ENCODE results near the gene LRP1B. TPM values are rescaled to one million over a fixed set of nuclear protein-coding genes. Genes with fewer than 3 reads are reported as not detected.

Gene LRP1B
- total RNA-seq, 1 donor from 2014 or later: not detected

GRCh38 chr2:141959941-141960340 is 170.9 kb downstream of the LRP1B start:
- no peak for TF ChIP-seq CTCF (IDR thresholded peaks at IDR 0.05)
- Mint-ChIP-seq H3K4me3 (no peak overlapping the region), H3K9me3 (no peaks in the 10 kb centered on the region), H3K27ac (no peak overlapping the region), H3K36me3 (ENCODE audit: low read depth) (no peaks in the 10 kb centered on the region), H3K4me1 (no peaks in the 10 kb centered on the region), H3K27me3 (no peaks in the 10 kb centered on the region)
- no peak for DNase-seq
- POLR2A ChIA-PET: no interaction called here
- intact Hi-C loops (cut with micrococcal nuclease): no loop called here
- ATAC-seq (ENCODE audit: low read depth): no peak
- CTCF ChIA-PET: no interaction called here

GRCh38 chr2:141959016-141959415 is 171.8 kb downstream of the LRP1B start:
- TF ChIP-seq CTCF (IDR thresholded peaks at IDR 0.05): no peak
- intact Hi-C loops (cut with micrococcal nuclease): no loop called here
- Mint-ChIP-seq H3K27me3 (no peaks in the 10 kb centered on the region), H3K4me1 (no peaks in the 10 kb centered on the region), H3K27ac (no peak overlapping the region), H3K9me3 (no peaks in the 10 kb centered on the region), H3K36me3 (ENCODE audit: low read depth) (no peaks in the 10 kb centered on the region), H3K4me3 (no peak overlapping the region)
- DNase-seq: no peak
- ChIA-PET CTCF (no interaction called here), POLR2A (no interaction called here)
- no peak for ATAC-seq (ENCODE audit: low read depth)

GRCh38 chr2:141957827-141958450 is 172.9 kb downstream of the LRP1B start:
- TF ChIP-seq CTCF (IDR thresholded peaks at IDR 0.05): no peak
- intact Hi-C loops (cut with micrococcal nuclease): no loop called here
- no peak for DNase-seq
- no peaks in the 10 kb centered on the region for H3K27me3 Mint-ChIP-seq
- POLR2A ChIA-PET: no interaction called here
- H3K36me3 Mint-ChIP-seq (ENCODE audit: low read depth): no peaks in the 10 kb centered on the region
- no peak overlapping the region for H3K4me3 Mint-ChIP-seq
- CTCF ChIA-PET: no interaction called here
- H3K4me1 Mint-ChIP-seq: no peaks in the 10 kb centered on the region
- no peak for ATAC-seq (ENCODE audit: low read depth)
- H3K9me3 Mint-ChIP-seq: no peaks in the 10 kb centered on the region
- H3K27ac Mint-ChIP-seq: no peak overlapping the region

GRCh38 chr2:141957321-141957720 is 173.5 kb downstream of the LRP1B start:
- Mint-ChIP-seq H3K4me3 (no peak overlapping the region), H3K36me3 (ENCODE audit: low read depth) (no peaks in the 10 kb centered on the region), H3K9me3 (no peaks in the 10 kb centered on the region), H3K27ac (no peak overlapping the region), H3K27me3 (no peaks in the 10 kb centered on the region), H3K4me1 (no peaks in the 10 kb centered on the region)
- no peak for DNase-seq
- TF ChIP-seq CTCF (IDR thresholded peaks at IDR 0.05): no peak
- ChIA-PET CTCF (no interaction called here), POLR2A (no interaction called here)
- intact Hi-C loops (cut with micrococcal nuclease): no loop called here
- no peak for ATAC-seq (ENCODE audit: low read depth)

GRCh38 chr2:141947396-141948114 is 183.3 kb downstream of the LRP1B start:
- POLR2A ChIA-PET: no interaction called here
- Mint-ChIP-seq H3K9me3 (no peaks in the 10 kb centered on the region), H3K27me3 (no peaks in the 10 kb centered on the region), H3K27ac (no peak overlapping the region), H3K36me3 (ENCODE audit: low read depth) (no peaks in the 10 kb centered on the region), H3K4me3 (no peak overlapping the region), H3K4me1 (no peaks in the 10 kb centered on the region)
- ATAC-seq (ENCODE audit: low read depth) (no peak), DNase-seq (no peak)
- CTCF ChIA-PET: no interaction called here
- intact Hi-C loops (cut with micrococcal nuclease): no loop called here
- no peak for TF ChIP-seq CTCF (IDR thresholded peaks at IDR 0.05)

Data from activated B cell treated with CpG ODN at 0.5 μM for 24 hours (primary cell).